B cell (primary cell): ENCODE results near the gene ADAMTS16.

ENCODE experiments used
- EZH2 ChIP-seq: IDR thresholded peaks from 2 replicates; pipeline ENCODE4 v1.6.1; 2012; ENCODE audit warnings: borderline replicate concordance, low read depth, mild to moderate bottlenecking, moderate library complexity, low read length; ENCODE audit not compliant: insufficient read depth, poor library complexity, severe bottlenecking
- TF ChIP-seq, protein P1 (sequence below): fragments of 200-600 bp; IDR thresholded peaks from one replicate; pipeline ENCODE4 v1.8.0; 2022; ENCODE audit warnings: antibody characterized with exemption, mild to moderate bottlenecking

DNA sequence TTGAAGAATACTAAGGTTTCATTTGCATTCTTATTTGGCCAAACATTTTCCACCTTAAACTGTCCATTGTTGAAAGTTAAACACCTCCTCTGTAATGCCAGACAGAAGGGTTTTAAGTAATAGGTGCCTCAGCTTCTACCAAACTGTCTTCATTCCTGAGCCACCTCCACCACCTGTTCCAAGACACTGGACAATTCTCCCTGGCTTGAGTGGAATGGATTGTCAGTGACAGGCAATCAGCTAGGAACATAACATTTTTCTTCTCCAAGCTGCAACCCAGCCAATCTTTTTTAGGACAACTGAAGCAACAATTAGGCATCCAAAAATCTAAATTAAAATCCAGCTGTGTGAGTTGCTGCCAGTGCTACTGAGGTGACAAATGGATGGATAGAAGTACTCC, 208.4 kb downstream of the ADAMTS16 start:
- TF ChIP-seq, protein P1, sequence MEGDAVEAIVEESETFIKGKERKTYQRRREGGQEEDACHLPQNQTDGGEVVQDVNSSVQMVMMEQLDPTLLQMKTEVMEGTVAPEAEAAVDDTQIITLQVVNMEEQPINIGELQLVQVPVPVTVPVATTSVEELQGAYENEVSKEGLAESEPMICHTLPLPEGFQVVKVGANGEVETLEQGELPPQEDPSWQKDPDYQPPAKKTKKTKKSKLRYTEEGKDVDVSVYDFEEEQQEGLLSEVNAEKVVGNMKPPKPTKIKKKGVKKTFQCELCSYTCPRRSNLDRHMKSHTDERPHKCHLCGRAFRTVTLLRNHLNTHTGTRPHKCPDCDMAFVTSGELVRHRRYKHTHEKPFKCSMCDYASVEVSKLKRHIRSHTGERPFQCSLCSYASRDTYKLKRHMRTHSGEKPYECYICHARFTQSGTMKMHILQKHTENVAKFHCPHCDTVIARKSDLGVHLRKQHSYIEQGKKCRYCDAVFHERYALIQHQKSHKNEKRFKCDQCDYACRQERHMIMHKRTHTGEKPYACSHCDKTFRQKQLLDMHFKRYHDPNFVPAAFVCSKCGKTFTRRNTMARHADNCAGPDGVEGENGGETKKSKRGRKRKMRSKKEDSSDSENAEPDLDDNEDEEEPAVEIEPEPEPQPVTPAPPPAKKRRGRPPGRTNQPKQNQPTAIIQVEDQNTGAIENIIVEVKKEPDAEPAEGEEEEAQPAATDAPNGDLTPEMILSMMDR, result no peak
- no peak for TF ChIP-seq EZH2
